Progenitor cell of endocrine pancreas (in vitro differentiated cells): Measurements from ENCODE around the gene CD44. TPM values are rescaled to one million over a fixed set of nuclear protein-coding genes. Genes with fewer than 3 reads are reported as not detected.

ENCODE experiments used
- DNase-seq: peaks from one replicate; pipeline ENCODE4 v3.0.0; 2021; ENCODE audit warnings: low spot score; ENCODE audit not compliant: unreplicated experiment
- H3K27ac Mint-ChIP-seq: 2 replicates; pipeline ENCODE4 v1.8.0; 2021; ENCODE audit warnings: mild to moderate bottlenecking, moderate library complexity, mixed read lengths
- H3K27me3 Mint-ChIP-seq: 2 replicates; pipeline ENCODE4 v1.8.0; 2021; ENCODE audit warnings: mixed read lengths
- H3K36me3 Mint-ChIP-seq: 2 replicates; pipeline ENCODE4 v1.8.0; 2022; ENCODE audit warnings: mixed read lengths; ENCODE audit not compliant: insufficient read depth
- H3K4me1 Mint-ChIP-seq: 2 replicates; pipeline ENCODE4 v1.8.0; 2021; ENCODE audit warnings: low read depth, mixed read lengths
- H3K4me3 Mint-ChIP-seq: 2 replicates; pipeline ENCODE4 v1.8.0; 2021; ENCODE audit warnings: low read depth, mild to moderate bottlenecking, moderate library complexity, mixed read lengths
- H3K9me3 Mint-ChIP-seq: 2 replicates; pipeline ENCODE4 v1.8.0; 2021; ENCODE audit warnings: low read depth, mixed read lengths
- CTCF ChIP-seq: fragments of 200-600 bp; sonication (generic); IDR thresholded peaks from one replicate; pipeline ENCODE4 v1.5.0; 2021; ENCODE audit warnings: antibody characterized with exemption, mild to moderate bottlenecking; ENCODE audit not compliant: unreplicated experiment
- total RNA-seq: library from RNA; stranded (reverse); gene quantifications from 2 replicates; pipeline ENCODE4 v1.2.1, GENCODE V29; 2021

CD44 gene
- total RNA-seq, 1 donor from 2014 or later = 1.9 TPM

DNA sequence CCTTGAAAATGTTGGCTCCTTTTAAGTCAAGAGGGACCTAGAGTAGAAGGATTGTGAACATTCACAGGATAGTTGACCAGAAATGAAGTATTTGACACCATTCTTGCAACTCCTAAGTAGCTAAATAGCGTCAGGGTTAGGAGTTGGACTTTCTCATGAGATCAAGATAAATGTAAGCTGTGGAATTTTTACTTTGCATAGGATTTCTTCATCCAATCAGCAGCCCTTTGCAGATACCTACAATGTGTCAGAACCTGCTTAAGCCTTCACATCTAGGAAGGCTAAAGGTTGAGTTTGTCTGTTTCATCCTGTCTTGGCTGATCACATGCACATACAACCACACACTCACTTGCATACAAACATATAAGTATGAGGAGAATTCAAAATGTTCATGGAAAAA is 32.3 kb downstream of the CD44 start:
- Mint-ChIP-seq H3K27me3 (peaks cover 67% of the 10 kb centered on the region), H3K9me3 (no peaks in the 10 kb centered on the region), H3K27ac (no peak overlapping the region), H3K4me1 (peaks cover 13% of the 10 kb centered on the region), H3K4me3 (no peak overlapping the region), H3K36me3 (no peaks in the 10 kb centered on the region)
- no peak for DNase-seq
- no peak for TF ChIP-seq CTCF

GRCh38 chr11:35173011-35173511 is 34.1 kb downstream of the CD44 start:
- no peaks in the 10 kb centered on the region for H3K36me3 Mint-ChIP-seq
- no peak for DNase-seq

GRCh38 chr11:35173616-35174566 is 34.9 kb downstream of the CD44 start:
- Mint-ChIP-seq H3K27ac (peak overlapping the region; percentile 2), H3K9me3 (no peaks in the 10 kb centered on the region), H3K4me3 (no peak overlapping the region), H3K27me3 (peaks cover 49% of the 10 kb centered on the region), H3K36me3 (no peaks in the 10 kb centered on the region), H3K4me1 (peaks cover 13% of the 10 kb centered on the region)
- no peak for DNase-seq
- TF ChIP-seq CTCF = no peak

More at GRCh38 chr11:35173011-35173511, 34.1 kb downstream of the CD44 start:
- Mint-ChIP-seq H3K27ac (no peak overlapping the region), H3K4me1 (peaks cover 13% of the 10 kb centered on the region), H3K9me3 (no peaks in the 10 kb centered on the region), H3K27me3 (peaks cover 57% of the 10 kb centered on the region), H3K4me3 (no peak overlapping the region)
- TF ChIP-seq CTCF = no peak

GRCh38 chr11:35174666-35175065 is 35.7 kb downstream of the CD44 start:
- Mint-ChIP-seq H3K27ac (peak overlapping the region; percentile 25), H3K4me1 (peaks cover 13% of the 10 kb centered on the region), H3K4me3 (no peak overlapping the region), H3K9me3 (no peaks in the 10 kb centered on the region), H3K27me3 (peaks cover 47% of the 10 kb centered on the region), H3K36me3 (no peaks in the 10 kb centered on the region)
- no peak for TF ChIP-seq CTCF
- no peak for DNase-seq

DNA sequence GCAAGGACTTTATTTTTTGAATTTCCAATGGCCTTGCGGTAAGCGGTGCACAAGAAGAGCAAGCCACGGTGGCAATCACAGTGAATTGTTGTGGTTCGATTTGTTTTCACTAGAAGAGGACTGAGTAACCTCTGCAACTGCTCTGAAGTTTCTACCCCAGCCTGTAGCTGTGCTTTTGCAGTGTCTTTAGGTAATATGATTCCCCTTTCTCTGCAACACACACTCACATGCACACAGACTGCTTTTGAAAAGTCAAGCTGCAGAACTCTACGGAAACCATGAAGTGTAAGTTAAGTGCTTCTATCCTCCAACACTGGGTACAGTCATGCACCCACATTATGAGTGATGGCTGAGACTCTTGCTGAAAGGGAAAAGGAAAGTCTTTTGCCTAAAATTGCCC is 38.4 kb downstream of the CD44 start:
- H3K4me1 Mint-ChIP-seq = peaks cover 13% of the 10 kb centered on the region
- no peak overlapping the region for H3K4me3 Mint-ChIP-seq
- no peak overlapping the region for H3K27ac Mint-ChIP-seq
- DNase-seq = no peak
- H3K27me3 Mint-ChIP-seq = peaks cover 31% of the 10 kb centered on the region
- no peak for TF ChIP-seq CTCF
- H3K9me3 Mint-ChIP-seq = no peaks in the 10 kb centered on the region
- no peaks in the 10 kb centered on the region for H3K36me3 Mint-ChIP-seq
